Liver (tissue), 9 donors: ENCODE measurements around the gene UGT1A7. TPM values are rescaled to one million over a fixed set of nuclear protein-coding genes. Genes with fewer than 3 reads are reported as not detected.

Experiments used
- DNase-seq: peaks from one replicate; pipeline ENCODE4 v3.0.0-alpha.2; 2017; ENCODE audit warnings: low spot score
- H3K27ac ChIP-seq, 2 donors: one replicate each; pipeline ENCODE4 v1.7.0; 2013; ENCODE audit warnings: inconsistent platforms in 2 of 2, low read length in 2 of 2, control low read depth in 1 of 2, low read depth in 1 of 2, mild to moderate bottlenecking in 1 of 2
- H3K27me3 ChIP-seq, 4 donors: one replicate each; pipeline versions ENCODE4 v1.6.1 to v1.7.0; 2013; ENCODE audit warnings: low read length in 3 of 4, inconsistent platforms in 1 of 4, mild to moderate bottlenecking in 1 of 4, moderate library complexity in 1 of 4; ENCODE audit not compliant: control insufficient read depth in 4 of 4, insufficient read depth in 4 of 4
- H3K36me3 ChIP-seq, 4 donors: one replicate each; pipeline versions ENCODE4 v1.6.1 to v1.7.0; 2013; ENCODE audit warnings: low read length in 3 of 4, mild to moderate bottlenecking in 3 of 4, low read depth in 1 of 4, moderate library complexity in 1 of 4; ENCODE audit not compliant: control insufficient read depth in 4 of 4, insufficient read depth in 3 of 4
- H3K4me1 ChIP-seq, 4 donors: one replicate each; pipeline versions ENCODE4 v1.6.1 to v1.7.0; 2013; ENCODE audit warnings: low read length in 3 of 4, mild to moderate bottlenecking in 3 of 4, moderate library complexity in 1 of 4; ENCODE audit not compliant: control insufficient read depth in 4 of 4, insufficient read depth in 4 of 4
- H3K4me3 ChIP-seq, 3 donors: one replicate each; pipeline versions ENCODE4 v1.6.1 to v1.7.0; 2013; ENCODE audit warnings: low read length in 3 of 3, control low read depth in 1 of 3, low read depth in 1 of 3, mild to moderate bottlenecking in 1 of 3
- H3K9ac ChIP-seq, 2 donors: one replicate each; pipeline ENCODE4 v1.7.0; 2013; ENCODE audit warnings: low read length in 2 of 2, mild to moderate bottlenecking in 2 of 2, moderate library complexity in 2 of 2, control low read depth in 1 of 2, low read depth in 1 of 2
- H3K9me3 ChIP-seq, 4 donors: one replicate each; pipeline versions ENCODE4 v1.6.1 to v1.7.0; 2013; ENCODE audit warnings: low read length in 3 of 4; ENCODE audit not compliant: control insufficient read depth in 4 of 4
- EGR1 ChIP-seq, 2 donors: IDR thresholded peaks; 2 replicates each; pipeline ENCODE4 v1.6.1; 2016 to 2018; ENCODE audit warnings: antibody characterized with exemption in 2 of 2, low read depth in 2 of 2
- FOXA1 ChIP-seq: IDR thresholded peaks from 2 replicates; pipeline ENCODE4 v1.6.1; 2016; ENCODE audit warnings: antibody characterized with exemption
- FOXA2 ChIP-seq: IDR thresholded peaks from 2 replicates; pipeline ENCODE4 v1.6.1; 2016; ENCODE audit warnings: antibody characterized with exemption
- GABPA ChIP-seq, 2 donors: IDR thresholded peaks in 1 of 2; conservative IDR thresholded peaks in 1 of 2; 2 replicates each; pipeline ENCODE4 v1.6.1; 2016; ENCODE audit warnings: antibody characterized with exemption in 2 of 2, mild to moderate bottlenecking in 1 of 2, moderate library complexity in 1 of 2
- HNF4A ChIP-seq, 2 donors: conservative IDR thresholded peaks; 2 replicates each; pipeline ENCODE4 v1.6.1; 2016; ENCODE audit warnings: antibody characterized with exemption in 2 of 2, mild to moderate bottlenecking in 2 of 2
- HNF4G ChIP-seq: IDR thresholded peaks from 2 replicates; pipeline ENCODE4 v1.6.1; 2016; ENCODE audit warnings: antibody characterized with exemption
- JUND ChIP-seq, 2 donors: IDR thresholded peaks; 2 replicates each; pipeline ENCODE4 v1.6.1; 2016; ENCODE audit warnings: antibody characterized with exemption in 2 of 2
- NR2F2 ChIP-seq: IDR thresholded peaks from 2 replicates; pipeline ENCODE4 v1.6.1; 2016; ENCODE audit warnings: antibody characterized with exemption
- RAD21 ChIP-seq, 2 donors: IDR thresholded peaks; 2 replicates each; pipeline ENCODE4 v1.6.1; 2016; ENCODE audit warnings: antibody characterized with exemption in 2 of 2, mild to moderate bottlenecking in 2 of 2
- RXRA ChIP-seq, 2 donors: IDR thresholded peaks; 2 replicates each; pipeline ENCODE4 v1.6.1; 2017 to 2018; ENCODE audit warnings: antibody characterized with exemption in 2 of 2, mild to moderate bottlenecking in 1 of 2
- SP1 ChIP-seq: IDR thresholded peaks from 2 replicates; pipeline ENCODE4 v1.6.1; 2018; ENCODE audit warnings: antibody characterized with exemption, mild to moderate bottlenecking
- TAF1 ChIP-seq: conservative IDR thresholded peaks from 2 replicates; pipeline ENCODE4 v1.6.1; 2016; ENCODE audit warnings: antibody characterized with exemption, mild to moderate bottlenecking
- YY1 ChIP-seq: IDR thresholded peaks from 2 replicates; pipeline ENCODE4 v1.6.1; 2016; ENCODE audit warnings: antibody characterized with exemption, mild to moderate bottlenecking
- WGBS: extraction: QIAGEN DNeasy Blood & Tissue Kit; methylation state at CpG from one replicate; pipeline ENCODE4 v1.1.7; 2013; 5-methylcytosine and 5-hydroxymethylcytosine counted together
- polyA plus RNA-seq, 2 donors: library from polyadenylated mRNA; stranded (reverse) in 1 of 2; unstranded in 1 of 2; fragments of 200-250 nt in 1 of 2; fragments of >200 nt in 1 of 2; fragmentation: Nextera tagmentation in 1 of 2; extraction: Ambion mirVana in 1 of 2; gene quantifications; one replicate each; pipeline versions ENCODE4 v1.2.1 to v1.2.3, GENCODE V29; 2013 to 2015
- total RNA-seq, 2 donors: library from RNA; depleted of rRNA; stranded (reverse); fragments of >200 nt; gene quantifications; one replicate each; pipeline ENCODE4 v1.2.3, GENCODE V29; 2014
- TF ChIP-seq, protein P1 (sequence below): fragments of 150-350 bp; IDR thresholded peaks from 2 replicates; pipeline ENCODE4 v1.5.1; 2017; ENCODE audit warnings: improper control_type of control experiment, low read depth, low read length; ENCODE audit not compliant: missing input control
- TF ChIP-seq, protein P2 (sequence below): IDR thresholded peaks from 2 replicates; pipeline ENCODE4 v1.6.1; 2016; ENCODE audit warnings: antibody characterized with exemption
- TF ChIP-seq, protein P3 (sequence below): IDR thresholded peaks from 2 replicates; pipeline ENCODE4 v1.6.1; 2016; ENCODE audit warnings: antibody characterized with exemption
- TF ChIP-seq, protein P4 (sequence below): IDR thresholded peaks from 2 replicates; pipeline ENCODE4 v1.6.1; 2016; ENCODE audit warnings: antibody characterized with exemption
- TF ChIP-seq, protein P5 (sequence below): IDR thresholded peaks from 2 replicates; pipeline ENCODE4 v1.6.1; 2016; ENCODE audit warnings: antibody characterized with exemption, mild to moderate bottlenecking
- donor health status: healthy.
- donor health status: healthy.
- donor health status: healthy.
- donor health status: healthy.
- donor health status: healthy.

The UGT1A7 gene
- total and polyA plus RNA-seq, 4 donors, result 0.02 to 2.2 (median 0.38) TPM; not detected in 1

DNA sequence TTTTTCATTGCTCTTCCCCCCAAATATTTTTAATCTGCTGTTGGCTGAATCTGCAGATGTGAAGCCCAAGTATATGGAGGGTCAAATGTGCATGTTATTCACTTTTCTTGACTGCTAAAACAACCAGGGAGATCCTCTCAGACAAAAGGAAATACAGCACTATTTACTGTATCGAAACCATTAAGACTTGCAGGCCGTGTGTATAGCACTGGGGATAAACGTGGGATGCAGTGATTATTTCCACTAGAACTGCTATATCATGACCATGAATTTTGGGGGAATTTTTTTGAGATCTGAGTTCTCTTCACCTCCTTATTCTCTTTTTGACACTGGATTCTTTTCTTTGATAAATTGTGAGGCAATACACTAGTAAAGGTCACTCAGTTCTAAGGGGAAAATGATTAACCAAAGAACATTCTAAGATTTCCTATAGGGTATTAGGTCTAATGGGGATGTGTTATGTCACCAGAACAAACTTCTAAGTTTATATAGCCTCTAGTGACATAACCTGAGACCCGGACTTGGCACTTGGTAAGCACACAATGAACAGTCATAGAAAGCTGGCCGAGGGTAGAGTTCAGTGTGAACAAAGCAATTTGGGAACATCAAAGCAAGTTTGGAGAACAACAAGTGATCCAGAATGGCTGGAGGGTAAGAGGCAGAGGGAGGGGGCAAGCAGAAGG is 63.5 kb downstream of the UGT1A7 start:
- 36% methylated on average over 5 of the region's 5 CpGs for WGBS
- DNase-seq, result no peak
- no peak overlapping the region for H3K9ac ChIP-seq
- peak overlapping the region in 1 of 3 donors; percentile 22 for H3K4me3 ChIP-seq
- peaks cover 16 to 64% (median 39%) of the 10 kb centered on the region in 4 donors for H3K4me1 ChIP-seq
- H3K27me3 ChIP-seq, result no peaks in the 10 kb centered on the region
- H3K27ac ChIP-seq, result peak overlapping the region; percentile 49 to 65
- no peaks in the 10 kb centered on the region for H3K9me3 ChIP-seq
- peaks cover 0 to 4% (median 2%) of the 10 kb centered on the region in 4 donors for H3K36me3 ChIP-seq
- no peak for TF ChIP-seq NR2F2
- no peak for TF ChIP-seq TAF1
- TF ChIP-seq SP1, result peak; percentile 94
- TF ChIP-seq, protein P1, sequence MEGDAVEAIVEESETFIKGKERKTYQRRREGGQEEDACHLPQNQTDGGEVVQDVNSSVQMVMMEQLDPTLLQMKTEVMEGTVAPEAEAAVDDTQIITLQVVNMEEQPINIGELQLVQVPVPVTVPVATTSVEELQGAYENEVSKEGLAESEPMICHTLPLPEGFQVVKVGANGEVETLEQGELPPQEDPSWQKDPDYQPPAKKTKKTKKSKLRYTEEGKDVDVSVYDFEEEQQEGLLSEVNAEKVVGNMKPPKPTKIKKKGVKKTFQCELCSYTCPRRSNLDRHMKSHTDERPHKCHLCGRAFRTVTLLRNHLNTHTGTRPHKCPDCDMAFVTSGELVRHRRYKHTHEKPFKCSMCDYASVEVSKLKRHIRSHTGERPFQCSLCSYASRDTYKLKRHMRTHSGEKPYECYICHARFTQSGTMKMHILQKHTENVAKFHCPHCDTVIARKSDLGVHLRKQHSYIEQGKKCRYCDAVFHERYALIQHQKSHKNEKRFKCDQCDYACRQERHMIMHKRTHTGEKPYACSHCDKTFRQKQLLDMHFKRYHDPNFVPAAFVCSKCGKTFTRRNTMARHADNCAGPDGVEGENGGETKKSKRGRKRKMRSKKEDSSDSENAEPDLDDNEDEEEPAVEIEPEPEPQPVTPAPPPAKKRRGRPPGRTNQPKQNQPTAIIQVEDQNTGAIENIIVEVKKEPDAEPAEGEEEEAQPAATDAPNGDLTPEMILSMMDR, result no peak
- TF ChIP-seq HNF4G, result peak; percentile 86
- peak in 1 of 2 donors; percentile 17 for TF ChIP-seq GABPA (IDR thresholded peaks at IDR 0.05 in 1 of 2, conservative IDR thresholded peaks at IDR 0.05 in 1 of 2)
- TF ChIP-seq YY1, result peak; percentile 78
- TF ChIP-seq, protein P2, sequence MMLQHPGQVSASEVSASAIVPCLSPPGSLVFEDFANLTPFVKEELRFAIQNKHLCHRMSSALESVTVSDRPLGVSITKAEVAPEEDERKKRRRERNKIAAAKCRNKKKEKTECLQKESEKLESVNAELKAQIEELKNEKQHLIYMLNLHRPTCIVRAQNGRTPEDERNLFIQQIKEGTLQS, result peak; percentile 32
- peak; percentile 88 to 90 for TF ChIP-seq JUND (IDR thresholded peaks at IDR 0.05)
- TF ChIP-seq HNF4A (conservative IDR thresholded peaks at IDR 0.05), result peak; percentile 97 to 98
- TF ChIP-seq FOXA2, result peak; percentile 72
- no peak for TF ChIP-seq FOXA1
- TF ChIP-seq RAD21 (IDR thresholded peaks at IDR 0.05), result peak; percentile 37 to 55
- TF ChIP-seq, protein P3, sequence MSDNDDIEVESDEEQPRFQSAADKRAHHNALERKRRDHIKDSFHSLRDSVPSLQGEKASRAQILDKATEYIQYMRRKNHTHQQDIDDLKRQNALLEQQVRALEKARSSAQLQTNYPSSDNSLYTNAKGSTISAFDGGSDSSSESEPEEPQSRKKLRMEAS, result peak; percentile 59
- TF ChIP-seq, protein P4, sequence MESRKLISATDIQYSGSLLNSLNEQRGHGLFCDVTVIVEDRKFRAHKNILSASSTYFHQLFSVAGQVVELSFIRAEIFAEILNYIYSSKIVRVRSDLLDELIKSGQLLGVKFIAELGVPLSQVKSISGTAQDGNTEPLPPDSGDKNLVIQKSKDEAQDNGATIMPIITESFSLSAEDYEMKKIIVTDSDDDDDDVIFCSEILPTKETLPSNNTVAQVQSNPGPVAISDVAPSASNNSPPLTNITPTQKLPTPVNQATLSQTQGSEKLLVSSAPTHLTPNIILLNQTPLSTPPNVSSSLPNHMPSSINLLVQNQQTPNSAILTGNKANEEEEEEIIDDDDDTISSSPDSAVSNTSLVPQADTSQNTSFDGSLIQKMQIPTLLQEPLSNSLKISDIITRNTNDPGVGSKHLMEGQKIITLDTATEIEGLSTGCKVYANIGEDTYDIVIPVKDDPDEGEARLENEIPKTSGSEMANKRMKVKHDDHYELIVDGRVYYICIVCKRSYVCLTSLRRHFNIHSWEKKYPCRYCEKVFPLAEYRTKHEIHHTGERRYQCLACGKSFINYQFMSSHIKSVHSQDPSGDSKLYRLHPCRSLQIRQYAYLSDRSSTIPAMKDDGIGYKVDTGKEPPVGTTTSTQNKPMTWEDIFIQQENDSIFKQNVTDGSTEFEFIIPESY, result peak; percentile 87
- TF ChIP-seq EGR1 (IDR thresholded peaks at IDR 0.05; ENCODE audit: low read depth in 2 of 2), result peak; percentile 50 to 59
- TF ChIP-seq RXRA (IDR thresholded peaks at IDR 0.05), result peak; percentile 96 to 98
- TF ChIP-seq, protein P5, sequence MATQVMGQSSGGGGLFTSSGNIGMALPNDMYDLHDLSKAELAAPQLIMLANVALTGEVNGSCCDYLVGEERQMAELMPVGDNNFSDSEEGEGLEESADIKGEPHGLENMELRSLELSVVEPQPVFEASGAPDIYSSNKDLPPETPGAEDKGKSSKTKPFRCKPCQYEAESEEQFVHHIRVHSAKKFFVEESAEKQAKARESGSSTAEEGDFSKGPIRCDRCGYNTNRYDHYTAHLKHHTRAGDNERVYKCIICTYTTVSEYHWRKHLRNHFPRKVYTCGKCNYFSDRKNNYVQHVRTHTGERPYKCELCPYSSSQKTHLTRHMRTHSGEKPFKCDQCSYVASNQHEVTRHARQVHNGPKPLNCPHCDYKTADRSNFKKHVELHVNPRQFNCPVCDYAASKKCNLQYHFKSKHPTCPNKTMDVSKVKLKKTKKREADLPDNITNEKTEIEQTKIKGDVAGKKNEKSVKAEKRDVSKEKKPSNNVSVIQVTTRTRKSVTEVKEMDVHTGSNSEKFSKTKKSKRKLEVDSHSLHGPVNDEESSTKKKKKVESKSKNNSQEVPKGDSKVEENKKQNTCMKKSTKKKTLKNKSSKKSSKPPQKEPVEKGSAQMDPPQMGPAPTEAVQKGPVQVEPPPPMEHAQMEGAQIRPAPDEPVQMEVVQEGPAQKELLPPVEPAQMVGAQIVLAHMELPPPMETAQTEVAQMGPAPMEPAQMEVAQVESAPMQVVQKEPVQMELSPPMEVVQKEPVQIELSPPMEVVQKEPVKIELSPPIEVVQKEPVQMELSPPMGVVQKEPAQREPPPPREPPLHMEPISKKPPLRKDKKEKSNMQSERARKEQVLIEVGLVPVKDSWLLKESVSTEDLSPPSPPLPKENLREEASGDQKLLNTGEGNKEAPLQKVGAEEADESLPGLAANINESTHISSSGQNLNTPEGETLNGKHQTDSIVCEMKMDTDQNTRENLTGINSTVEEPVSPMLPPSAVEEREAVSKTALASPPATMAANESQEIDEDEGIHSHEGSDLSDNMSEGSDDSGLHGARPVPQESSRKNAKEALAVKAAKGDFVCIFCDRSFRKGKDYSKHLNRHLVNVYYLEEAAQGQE, result peak; percentile 59
